PC-3 (cell line): ENCODE measurements around the gene A2ML1. TPM values are rescaled to one million over a fixed set of nuclear protein-coding genes. Genes with fewer than 3 reads are reported as not detected.
A peak's percentile ranks its signal among the peaks of the same experiment; 100 is the strongest.

Source experiments
- ATAC-seq: fragments of 200-7000 bp; cut with Tn5 transposase; 2 replicates; pipeline ENCODE4 v1.9.1; 2020; ENCODE audit warnings: mild to moderate bottlenecking, moderate library complexity
- BruUV-seq: library from RNA; stranded (reverse); fragments of 400-500 nt; replicated peaks from 2 replicates; lab custom pipeline; 2021; lab: Mats Ljungman, UMichigan
- CTCF ChIA-PET: fragments of 300-600 bp; sonication (Branson Sonifier 250); formaldehyde crosslinking; loops from one replicate; lab custom pipeline; 2022; ENCODE audit warnings: antibody characterized with exemption; lab: Charles Lee
- POLR2A ChIA-PET: fragments of 300-600 bp; sonication (Branson Sonifier 250); formaldehyde crosslinking; loops from one replicate; lab custom pipeline; 2022; ENCODE audit warnings: antibody characterized with exemption; ENCODE audit not compliant: unreplicated experiment; lab: Charles Lee
- DNase-seq: peaks from one replicate; pipeline ENCODE4 v3.0.0-alpha.2; 2015
- H2AFZ ChIP-seq: fragments of 300-600 bp; sonication (generic); 2 replicates; pipeline ENCODE4 v1.6.0; 2016; ENCODE audit warnings: antibody characterized with exemption, low read length
- H3F3A ChIP-seq: fragments of 300-600 bp; sonication (generic); one replicate; pipeline ENCODE4 v1.6.0; 2017; ENCODE audit warnings: antibody characterized with exemption, low read length, control low read depth, mild to moderate bottlenecking; ENCODE audit not compliant: unreplicated experiment
- H3K27ac ChIP-seq: fragments of 300-600 bp; sonication (generic); 2 replicates; pipeline ENCODE4 v1.5.1; 2016; ENCODE audit warnings: mild to moderate bottlenecking, low read length
- H3K27me3 ChIP-seq: fragments of 300-600 bp; sonication (generic); 2 replicates; pipeline ENCODE4 v1.6.1; 2016; ENCODE audit warnings: low read length, mixed read lengths
- H3K36me3 ChIP-seq: fragments of 300-600 bp; sonication (generic); 2 replicates; pipeline ENCODE4 v1.6.1; 2016; ENCODE audit warnings: low read depth, mixed run types, low read length, mixed read lengths
- H3K4me1 ChIP-seq: fragments of 300-600 bp; sonication (generic); 2 replicates; pipeline ENCODE4 v1.5.1; 2016; ENCODE audit warnings: low read length; ENCODE audit not compliant: insufficient read depth
- H3K4me2 ChIP-seq: fragments of 300-600 bp; sonication (generic); 2 replicates; pipeline ENCODE4 v1.6.0; 2016; ENCODE audit warnings: low read length
- H3K4me3 ChIP-seq: fragments of 300-600 bp; sonication (generic); 2 replicates; pipeline ENCODE4 v1.5.1; 2016; ENCODE audit warnings: mild to moderate bottlenecking, low read length, mixed read lengths
- H3K79me2 ChIP-seq: fragments of 300-600 bp; sonication (generic); 2 replicates; pipeline ENCODE4 v1.6.1; 2017; ENCODE audit warnings: low read length, mixed read lengths
- H3K9ac ChIP-seq: fragments of 300-600 bp; sonication (generic); 2 replicates; pipeline ENCODE4 v1.6.0; 2016; ENCODE audit warnings: mild to moderate bottlenecking, low read length
- H3K9me2 ChIP-seq: fragments of 300-600 bp; sonication (generic); replicated peaks from 2 replicates; pipeline ENCODE4 v1.6.1; 2016; ENCODE audit warnings: mixed run types, low read length, mixed read lengths
- H3K9me3 ChIP-seq: fragments of 300-600 bp; sonication (generic); 2 replicates; pipeline ENCODE4 v1.6.1; 2016; ENCODE audit warnings: low read length, mixed read lengths
- H4K20me1 ChIP-seq: fragments of 300-600 bp; sonication (generic); 2 replicates; pipeline ENCODE4 v1.6.1; 2016; ENCODE audit warnings: low read length, mixed read lengths
- CTCF ChIP-seq: fragments of 300-600 bp; sonication (generic); conservative IDR thresholded peaks from 2 replicates; pipeline ENCODE4 v1.5.1; 2017; ENCODE audit warnings: antibody characterized with exemption, low read depth, mild to moderate bottlenecking, low read length
- EZH2 ChIP-seq: fragments of 300-600 bp; sonication (generic); IDR thresholded peaks from one replicate; pipeline ENCODE4 v1.6.1; 2017; ENCODE audit warnings: antibody characterized with exemption, mild to moderate bottlenecking, low read length; ENCODE audit not compliant: unreplicated experiment
- EZH2phosphoT487 ChIP-seq: fragments of 300-600 bp; sonication (generic); IDR thresholded peaks from 2 replicates; pipeline ENCODE4 v1.6.1; 2018; ENCODE audit warnings: mild to moderate bottlenecking, antibody characterized with exemption, low read length, borderline replicate concordance
- intact Hi-C: fragments of 100-400 bp; cut with micrococcal nuclease; formaldehyde crosslinking; loops from 2 replicates; pipeline ENCODE4 v1.9.0; 2023
- total RNA-seq: library from RNA; depleted of rRNA; stranded (reverse); fragments of >200 nt; gene quantifications from 2 replicates; pipeline ENCODE4 v1.2.3, GENCODE V29; 2014

The A2ML1 gene
- total RNA-seq, 1 experiment from 2014 or later = 0.36 TPM

- CTCF ChIA-PET = no interaction called here
Observed at GRCh38 chr12:8823565-8824300, 1.3 kb downstream of the A2ML1 start.

GRCh38 chr12:8827551-8828256 lies 5.3 kb downstream of the A2ML1 start:
- H3K27me3 ChIP-seq = no peaks in the 10 kb centered on the region
- POLR2A ChIA-PET = no interaction called here
- no TSS peak for BruUV-seq
- no peaks in the 10 kb centered on the region for H4K20me1 ChIP-seq
- no peaks in the 10 kb centered on the region for H3K9me3 ChIP-seq
- CTCF ChIA-PET = no interaction called here
- no peak overlapping the region for H3K9ac ChIP-seq
- H3K36me3 ChIP-seq = no peaks in the 10 kb centered on the region
- H3F3A ChIP-seq = no peaks in the 10 kb centered on the region
- no peak overlapping the region for H3K4me3 ChIP-seq
- ATAC-seq = no peak
- no peaks in the 10 kb centered on the region for H3K9me2 ChIP-seq
- TF ChIP-seq EZH2phosphoT487 = no peak
- no peak for TF ChIP-seq CTCF
- no peak for TF ChIP-seq EZH2
- intact Hi-C loops = no loop called here
- no peak overlapping the region for H2AFZ ChIP-seq
- peaks cover 3% of the 10 kb centered on the region; the same call in 1 of the 2 replicates for H3K4me1 ChIP-seq
- no peak overlapping the region for H3K27ac ChIP-seq
- no peaks in the 10 kb centered on the region for H3K79me2 ChIP-seq
- H3K4me2 ChIP-seq = no peak overlapping the region
- no peak for DNase-seq

More at GRCh38 chr12:8823565-8824300, 1.3 kb downstream of the A2ML1 start:
- Histone ChIP-seq H3K27ac (no peak overlapping the region), H3K36me3 (no peaks in the 10 kb centered on the region), H3K9me3 (no peaks in the 10 kb centered on the region), H3K4me1 (peaks cover 4% of the 10 kb centered on the region; the same call in 1 of the 2 replicates), H3F3A (no peaks in the 10 kb centered on the region), H2AFZ (no peak overlapping the region), H3K79me2 (no peaks in the 10 kb centered on the region), H3K9me2 (no peaks in the 10 kb centered on the region), H4K20me1 (no peaks in the 10 kb centered on the region), H3K4me2 (no peak overlapping the region), H3K9ac (no peak overlapping the region), H3K4me3 (no peak overlapping the region), H3K27me3 (no peaks in the 10 kb centered on the region)
- intact Hi-C loops = no loop called here
- peak; percentile 50 for TF ChIP-seq CTCF
- TF ChIP-seq EZH2phosphoT487 = no peak
- TF ChIP-seq EZH2 = no peak
- no peak for ATAC-seq
- BruUV-seq = no TSS peak
- POLR2A ChIA-PET = no interaction called here
- DNase-seq = no peak
